IMR-90 (cell line): ENCODE results near the gene ARHGEF10L. TPM values are rescaled to one million over a fixed set of nuclear protein-coding genes. Genes with fewer than 3 reads are reported as not detected.

Experiments
- ATAC-seq: fragments of 200-7000 bp; cut with Tn5 transposase; 2 replicates; pipeline ENCODE4 v1.9.1; 2020; ENCODE audit warnings: low read depth, mild to moderate bottlenecking, moderate library complexity
- BruUV-seq: library from RNA; stranded (reverse); fragments of 400-500 nt; replicated peaks from 2 replicates; lab custom pipeline; 2021; lab: Mats Ljungman, UMichigan
- CTCF ChIA-PET: fragments of 300-600 bp; formaldehyde crosslinking; extraction: SDS; loops from one replicate; lab custom pipeline; 2021; ENCODE audit warnings: antibody characterized with exemption; lab: Yijun Ruan, JAX
- POLR2A ChIA-PET: fragments of 300-600 bp; sonication (Branson Sonifier 250); formaldehyde crosslinking; loops from one replicate; lab custom pipeline; 2022; ENCODE audit warnings: antibody characterized with exemption; ENCODE audit not compliant: unreplicated experiment; lab: Charles Lee
- DNase-seq: peaks from one replicate; pipeline ENCODE4 v3.0.0; 2013
- H2AFZ ChIP-seq: replicated peaks from 2 replicates; pipeline ENCODE3; 2013; ENCODE audit warnings: low read length, mild to moderate bottlenecking; ENCODE audit not compliant: poor library complexity
- H2AK5ac ChIP-seq: 2 replicates; pipeline ENCODE4 v1.6.1; 2013; ENCODE audit warnings: low read depth, low read length, inconsistent platforms
- H2AK9ac ChIP-seq: replicated peaks from 2 replicates; pipeline ENCODE3; 2013; ENCODE audit warnings: mild to moderate bottlenecking, low read depth, low read length, moderate library complexity; ENCODE audit not compliant: poor library complexity
- H2BK120ac ChIP-seq: 2 replicates; pipeline ENCODE4 v1.6.1; 2013; ENCODE audit warnings: low read depth, low read length, inconsistent platforms
- H2BK15ac ChIP-seq: 3 replicates; pipeline ENCODE4 v1.6.1; 2013; ENCODE audit warnings: low read depth, low read length, inconsistent platforms
- H2BK20ac ChIP-seq: 2 replicates; pipeline ENCODE4 v1.6.1; 2013; ENCODE audit warnings: low read depth, mild to moderate bottlenecking, inconsistent platforms, low read length, moderate library complexity
- H2BK5ac ChIP-seq: 2 replicates; pipeline ENCODE4 v1.6.1; 2013; ENCODE audit warnings: mild to moderate bottlenecking, low read depth, low read length, inconsistent platforms; ENCODE audit not compliant: poor library complexity, severe bottlenecking
- H3K14ac ChIP-seq: replicated peaks from 2 replicates; pipeline ENCODE4 v1.6.1; 2013; ENCODE audit warnings: low read depth, low read length, inconsistent platforms
- H3K18ac ChIP-seq: 2 replicates; pipeline ENCODE4 v1.6.1; 2013; ENCODE audit warnings: low read depth, low read length, control low read depth
- H3K23ac ChIP-seq: 2 replicates; pipeline ENCODE4 v1.6.1; 2013; ENCODE audit warnings: low read depth, low read length, inconsistent platforms
- H3K27ac ChIP-seq: 2 replicates; pipeline ENCODE4 v1.5.1; 2013; ENCODE audit warnings: mild to moderate bottlenecking, control low read depth, low read length; ENCODE audit not compliant: insufficient read depth
- H3K27me3 ChIP-seq: 2 replicates; pipeline ENCODE4 v1.6.1; 2013; ENCODE audit warnings: low read length; ENCODE audit not compliant: control insufficient read depth, insufficient read depth
- H3K36me3 ChIP-seq: 2 replicates; pipeline ENCODE4 v1.6.1; 2013; ENCODE audit warnings: low read length, mixed read lengths; ENCODE audit not compliant: control insufficient read depth, insufficient read depth
- H3K4ac ChIP-seq: 2 replicates; pipeline ENCODE4 v1.6.1; 2013; ENCODE audit warnings: low read depth, low read length, inconsistent platforms
- H3K4me1 ChIP-seq: 2 replicates; pipeline ENCODE4 v1.6.1; 2013; ENCODE audit warnings: low read length, mixed read lengths; ENCODE audit not compliant: control insufficient read depth, insufficient read depth
- H3K4me2 ChIP-seq: 2 replicates; pipeline ENCODE4 v1.6.1; 2013; ENCODE audit warnings: low read depth, mild to moderate bottlenecking, control low read depth, low read length, moderate library complexity
- H3K4me3 ChIP-seq: 2 replicates; pipeline ENCODE4 v1.5.1; 2013; ENCODE audit warnings: low read depth, mild to moderate bottlenecking, control low read depth, low read length, moderate library complexity; ENCODE audit not compliant: insufficient read depth
- H3K56ac ChIP-seq: 2 replicates; pipeline ENCODE4 v1.6.1; 2013; ENCODE audit warnings: low read length, inconsistent platforms; ENCODE audit not compliant: insufficient read depth; ENCODE audit errors: extremely low read depth
- H3K79me1 ChIP-seq, 2 experiments: 2 replicates each; pipeline ENCODE4 v1.6.1; 2013; ENCODE audit warnings: low read length in 2 of 2, inconsistent platforms in 1 of 2, low read depth in 1 of 2
- H3K9ac ChIP-seq: 2 replicates; pipeline ENCODE4 v1.6.1; 2013; ENCODE audit warnings: low read depth, low read length, control low read depth
- H3K9me1 ChIP-seq: 2 replicates; pipeline ENCODE4 v1.6.1; 2013; ENCODE audit warnings: low read length, inconsistent platforms; ENCODE audit not compliant: insufficient read depth
- H3K9me3 ChIP-seq: 2 replicates; pipeline ENCODE4 v1.6.1; 2013; ENCODE audit warnings: low read length; ENCODE audit not compliant: control insufficient read depth, insufficient read depth
- H4K20me1 ChIP-seq: 2 replicates; pipeline ENCODE4 v1.6.1; 2013; ENCODE audit warnings: low read length, inconsistent platforms; ENCODE audit not compliant: insufficient read depth
- H4K5ac ChIP-seq: 2 replicates; pipeline ENCODE4 v1.6.1; 2013; ENCODE audit warnings: mild to moderate bottlenecking, low read depth, low read length, control low read depth
- H4K8ac ChIP-seq, 2 experiments: 2 replicates each; pipeline ENCODE4 v1.6.1; 2013; ENCODE audit warnings: low read depth in 2 of 2, low read length in 2 of 2, control low read depth in 1 of 2, inconsistent platforms in 1 of 2
- H4K91ac ChIP-seq: 2 replicates; pipeline ENCODE4 v1.6.1; 2013; ENCODE audit warnings: low read depth, low read length, inconsistent platforms; ENCODE audit not compliant: insufficient read depth
- BHLHE40 ChIP-seq: fragments of 150-350 bp; IDR thresholded peaks from 2 replicates; pipeline ENCODE4 v1.6.1; 2016; ENCODE audit warnings: mild to moderate bottlenecking, low read depth, low read length
- CEBPB ChIP-seq: IDR thresholded peaks from 2 replicates; pipeline ENCODE4 v1.6.1; 2012; ENCODE audit warnings: low read depth, low read length, improper control_type of control experiment
- CHD1 ChIP-seq: IDR thresholded peaks from 2 replicates; pipeline ENCODE4 v1.6.1; 2012; ENCODE audit warnings: low read depth, low read length, improper control_type of control experiment
- CTCF ChIP-seq: conservative IDR thresholded peaks from 2 replicates; pipeline ENCODE4 v1.5.1; 2012; ENCODE audit warnings: mild to moderate bottlenecking, low read depth, low read length, improper control_type of control experiment
- ELK1 ChIP-seq: fragments of 150-350 bp; IDR thresholded peaks from 2 replicates; pipeline ENCODE4 v1.6.1; 2016; ENCODE audit warnings: low read depth, mild to moderate bottlenecking, low read length, moderate library complexity, borderline replicate concordance
- FOS ChIP-seq: fragments of 150-350 bp; IDR thresholded peaks from 2 replicates; pipeline ENCODE4 v1.6.1; 2016; ENCODE audit warnings: low read depth, low read length
- MAFK ChIP-seq: IDR thresholded peaks from 2 replicates; pipeline ENCODE4 v1.6.1; 2012; ENCODE audit warnings: low read depth, low read length, improper control_type of control experiment
- MAZ ChIP-seq: IDR thresholded peaks from 2 replicates; pipeline ENCODE4 v1.6.1; 2012; ENCODE audit warnings: low read depth, mild to moderate bottlenecking, low read length, improper control_type of control experiment, moderate library complexity, borderline replicate concordance
- MXI1 ChIP-seq: IDR thresholded peaks from 2 replicates; pipeline ENCODE4 v1.6.1; 2012; ENCODE audit warnings: low read depth, mild to moderate bottlenecking, low read length, moderate library complexity, borderline replicate concordance
- NFE2L2 ChIP-seq: fragments of 150-350 bp; IDR thresholded peaks from 2 replicates; pipeline ENCODE4 v1.6.1; 2016; ENCODE audit warnings: low read depth, mild to moderate bottlenecking, low read length
- POLR2A ChIP-seq: IDR thresholded peaks from 2 replicates; pipeline ENCODE4 v1.6.1; 2012; ENCODE audit warnings: mild to moderate bottlenecking, low read depth, low read length
- RAD21 ChIP-seq: IDR thresholded peaks from 2 replicates; pipeline ENCODE4 v1.6.1; 2012; ENCODE audit warnings: low read length, improper control_type of control experiment
- RCOR1 ChIP-seq: IDR thresholded peaks from 2 replicates; pipeline ENCODE4 v1.6.1; 2012; ENCODE audit warnings: mild to moderate bottlenecking, low read length, improper control_type of control experiment; ENCODE audit not compliant: insufficient replicate concordance
- RFX5 ChIP-seq: IDR thresholded peaks from 2 replicates; pipeline ENCODE4 v1.8.0; 2012; ENCODE audit warnings: low read depth, mild to moderate bottlenecking, low read length, moderate library complexity
- SMC3 ChIP-seq: fragments of 150-350 bp; IDR thresholded peaks from 2 replicates; pipeline ENCODE4 v1.6.1; 2016; ENCODE audit warnings: low read depth, mild to moderate bottlenecking, antibody characterized with exemption, low read length, moderate library complexity
- USF2 ChIP-seq: fragments of 150-350 bp; IDR thresholded peaks from 2 replicates; pipeline ENCODE4 v1.6.1; 2017; ENCODE audit warnings: mild to moderate bottlenecking, antibody characterized with exemption, low read length, low read depth
- WGBS, 2 experiments: methylation state at CpG; one replicate each; pipeline versions ENCODE4 v1.1.5 to v1.1.7; 2013; ENCODE audit warnings: missing lambda C conversion rate in 2 of 2; ENCODE audit not compliant: insufficient read length in 1 of 2; ENCODE audit errors: extremely low coverage in 2 of 2; 5-methylcytosine and 5-hydroxymethylcytosine counted together
- dilution Hi-C: fragments of 300-500 bp; cut with HindIII; formaldehyde crosslinking; loops from one replicate; pipeline ENCODE4 v1.14.3; 2018; ENCODE audit warnings: low sequenced_read_pairs; ENCODE audit not compliant: unreplicated experiment
- in situ Hi-C: fragments of 300-500 bp; cut with MboI; formaldehyde crosslinking; loops from 3 replicates; pipeline ENCODE4 v1.14.3; 2019; ENCODE audit warnings: low sequenced_read_pairs, inconsistent platforms, mixed read lengths
- intact Hi-C: fragments of 100-400 bp; cut with micrococcal nuclease; formaldehyde crosslinking; loops from 2 replicates; pipeline ENCODE4 v1.10.0; 2022
- polyA plus RNA-seq, 3 experiments: library from polyadenylated mRNA; depleted of rRNA; stranded (reverse); fragments of >200 nt; gene quantifications; 2 replicates each; pipeline ENCODE4 v1.2.3, GENCODE V29; 2012; ENCODE audit warnings: low replicate concordance in 1 of 3
- total RNA-seq: library from RNA; depleted of rRNA; stranded (reverse); fragments of >200 nt; gene quantifications from 2 replicates; pipeline ENCODE4 v1.2.3, GENCODE V29; 2012

The ARHGEF10L gene
- total and polyA plus RNA-seq, 2 of the 4 experiments (the other 2 are of a cell fraction), result 4.8 to 12.4 TPM

GRCh38 chr1:17558541-17558940 lies 19.0 kb downstream of the ARHGEF10L start:
- no peak overlapping the region for H2BK20ac ChIP-seq
- H3K56ac ChIP-seq, result no peak overlapping the region
- DNase-seq (no peak), ATAC-seq (no peak)
- no peak overlapping the region for H3K4ac ChIP-seq
- BruUV-seq, result no TSS peak
- H3K79me1 ChIP-seq, result peaks cover 42 to 79% of the 10 kb centered on the region in 2 experiments
- H4K91ac ChIP-seq, result no peak overlapping the region
- no peak overlapping the region for H3K4me3 ChIP-seq
- H2AK9ac ChIP-seq, result peak overlapping the region; percentile 60
- H3K9me3 ChIP-seq, result no peaks in the 10 kb centered on the region
- no peak overlapping the region for H4K5ac ChIP-seq
- H3K9me1 ChIP-seq, result peaks cover 14% of the 10 kb centered on the region
- dilution Hi-C loops (no loop called here), intact Hi-C loops (no loop called here), in situ Hi-C loops (no loop called here)
- H2BK120ac ChIP-seq, result no peak overlapping the region
- H3K4me2 ChIP-seq, result no peak overlapping the region
- H4K20me1 ChIP-seq, result peaks cover 4% of the 10 kb centered on the region; the same call in 1 of the 2 replicates
- no peak overlapping the region for H2BK5ac ChIP-seq
- TF ChIP-seq FOS (no peak), CEBPB (no peak), SMC3 (no peak), MAZ (no peak), USF2 (no peak), MAFK (no peak), RAD21 (no peak), ELK1 (no peak), CTCF (no peak), BHLHE40 (no peak), MXI1 (no peak), POLR2A (no peak), CHD1 (no peak), NFE2L2 (no peak), RFX5 (no peak), RCOR1 (no peak)
- CTCF ChIA-PET, result no interaction called here
- H3K36me3 ChIP-seq, result no peaks in the 10 kb centered on the region
- H3K9ac ChIP-seq, result no peak overlapping the region
- no peak overlapping the region for H2AK5ac ChIP-seq
- H3K23ac ChIP-seq, result no peak overlapping the region
- POLR2A ChIA-PET, result no interaction called here
- peaks cover 20% of the 10 kb centered on the region for H3K4me1 ChIP-seq
- WGBS, 2 experiments, result no CpG with 5 or more reads among the region's 3 CpGs
- no peak overlapping the region for H2AFZ ChIP-seq
- no peak overlapping the region for H2BK15ac ChIP-seq
- H3K14ac ChIP-seq, result 0 out of 2 replicates have a peak overlapping the region, but pooled peaks have one; percentile 37
- H3K27me3 ChIP-seq, result no peaks in the 10 kb centered on the region
- no peak overlapping the region for H3K18ac ChIP-seq
- no peak overlapping the region for H4K8ac ChIP-seq
- no peak overlapping the region for H3K27ac ChIP-seq
